Fibroblast of gingiva (primary cell): ENCODE measurements around the gene NPAS3.

ENCODE experiments used
- DNase-seq: peaks from one replicate; pipeline ENCODE4 v3.0.0-alpha.2; 2011; ENCODE audit warnings: low read depth

The NPAS3 gene

GRCh38 chr14:33381717-33382116 lies 443.0 kb downstream of the NPAS3 start:
- DNase-seq, result no peak

GRCh38 chr14:33386140-33386539 lies 447.5 kb downstream of the NPAS3 start:
- DNase-seq, result no peak

- DNase-seq, result no peak
Observed at GRCh38 chr14:33386781-33387180, 448.1 kb downstream of the NPAS3 start.

GRCh38 chr14:33390335-33390734 lies 451.7 kb downstream of the NPAS3 start:
- DNase-seq, result no peak

- DNase-seq, result no peak
Observed at GRCh38 chr14:33393231-33393894, 454.7 kb downstream of the NPAS3 start.

- DNase-seq, result no peak
Observed at GRCh38 chr14:33393895-33394368, 455.3 kb downstream of the NPAS3 start.

- DNase-seq, result no peak
Observed at GRCh38 chr14:33401311-33401710, 462.6 kb downstream of the NPAS3 start.

- no peak for DNase-seq
Observed at GRCh38 chr14:33402604-33403003, 463.9 kb downstream of the NPAS3 start.

- DNase-seq, result peak; percentile 73
Observed at GRCh38 chr14:33404054-33404453, 465.4 kb downstream of the NPAS3 start.

- no peak for DNase-seq
Observed at GRCh38 chr14:33404964-33405574, 466.4 kb downstream of the NPAS3 start.

- DNase-seq, result no peak
Observed at GRCh38 chr14:33406766-33407165, 468.1 kb downstream of the NPAS3 start.

- no peak for DNase-seq
Observed at GRCh38 chr14:33408291-33408690, 469.6 kb downstream of the NPAS3 start.

GRCh38 chr14:33412450-33412849 lies 473.8 kb downstream of the NPAS3 start:
- DNase-seq, result no peak

- no peak for DNase-seq
Observed at GRCh38 chr14:33413381-33413780, 474.7 kb downstream of the NPAS3 start.

GRCh38 chr14:33414041-33414440 lies 475.4 kb downstream of the NPAS3 start:
- DNase-seq, result no peak

GRCh38 chr14:33420051-33420627 lies 481.5 kb downstream of the NPAS3 start:
- no peak for DNase-seq

- DNase-seq, result no peak
Observed at GRCh38 chr14:33430414-33431035, 491.8 kb downstream of the NPAS3 start.

- DNase-seq, result peak; percentile 34
Observed at GRCh38 chr14:33432407-33433023, 493.8 kb downstream of the NPAS3 start.

- no peak for DNase-seq
Observed at GRCh38 chr14:33433396-33433795, 494.7 kb downstream of the NPAS3 start.

GRCh38 chr14:33435911-33436689 lies 497.4 kb downstream of the NPAS3 start:
- no peak for DNase-seq

GRCh38 chr14:33441633-33442032 lies 503.0 kb downstream of the NPAS3 start:
- no peak for DNase-seq

- no peak for DNase-seq
Observed at GRCh38 chr14:33444136-33444535, 505.5 kb downstream of the NPAS3 start.
